ENCODE data around the gene PAGE1.
A peak's percentile ranks its signal among the peaks of the same experiment; 100 is the strongest.
"Not testable (repeated sequence)": the region's sequence is repeated elsewhere in the genome, so short reads cannot be mapped to it uniquely, and the experiment has no call there.

PAGE1 gene, protein sequence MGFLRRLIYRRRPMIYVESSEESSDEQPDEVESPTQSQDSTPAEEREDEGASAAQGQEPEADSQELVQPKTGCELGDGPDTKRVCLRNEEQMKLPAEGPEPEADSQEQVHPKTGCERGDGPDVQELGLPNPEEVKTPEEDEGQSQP

DNA sequence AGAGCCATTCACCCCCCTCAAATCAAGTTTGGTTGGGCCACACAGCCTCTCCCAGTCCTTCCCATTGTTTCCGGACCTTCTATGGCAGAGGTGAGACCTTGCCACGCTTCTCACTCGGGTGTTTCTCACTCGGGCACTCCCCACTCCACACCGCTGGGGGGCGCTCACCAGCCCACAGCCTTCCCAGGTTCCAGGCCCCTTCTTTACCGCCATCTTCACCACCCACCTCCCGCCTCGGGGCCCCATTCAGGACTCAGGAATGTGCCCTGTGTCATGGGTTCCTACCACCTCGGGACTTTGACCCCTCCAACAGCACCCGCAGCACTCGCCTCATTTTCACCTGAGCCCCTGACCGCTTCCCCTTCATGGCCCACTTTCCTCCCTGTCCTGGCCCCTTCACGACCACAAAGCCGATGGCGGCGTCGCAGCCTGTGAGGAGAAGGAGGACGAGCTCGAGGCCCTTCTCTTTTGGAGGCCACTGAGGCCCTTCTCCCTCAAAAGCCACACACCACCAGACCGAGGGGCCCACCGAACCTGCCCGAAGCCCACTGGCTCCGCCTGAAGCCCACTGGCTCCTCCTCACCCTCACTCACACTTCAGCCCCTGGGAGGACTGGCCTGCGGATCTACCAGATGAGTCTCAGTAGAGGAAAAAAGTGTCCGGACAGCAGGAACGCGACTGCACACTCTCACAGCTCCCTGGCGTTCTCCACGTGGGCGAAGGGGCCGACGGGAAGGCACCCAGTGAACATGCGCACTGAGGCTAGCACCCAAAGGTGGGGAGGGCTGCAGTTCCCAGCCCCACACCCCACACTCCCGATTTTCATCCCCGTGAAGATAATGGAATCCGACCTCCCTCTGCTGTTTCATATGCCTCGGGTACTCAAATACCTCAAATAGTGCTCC lies at the start of gene PAGE1:
Gene PAGE1 (minus strand): TSS at position 709 of the 905 bp plus-strand sequence. CDS start 1,214 bp downstream, outside the sequence.
- no peak for DNase-seq

DNA sequence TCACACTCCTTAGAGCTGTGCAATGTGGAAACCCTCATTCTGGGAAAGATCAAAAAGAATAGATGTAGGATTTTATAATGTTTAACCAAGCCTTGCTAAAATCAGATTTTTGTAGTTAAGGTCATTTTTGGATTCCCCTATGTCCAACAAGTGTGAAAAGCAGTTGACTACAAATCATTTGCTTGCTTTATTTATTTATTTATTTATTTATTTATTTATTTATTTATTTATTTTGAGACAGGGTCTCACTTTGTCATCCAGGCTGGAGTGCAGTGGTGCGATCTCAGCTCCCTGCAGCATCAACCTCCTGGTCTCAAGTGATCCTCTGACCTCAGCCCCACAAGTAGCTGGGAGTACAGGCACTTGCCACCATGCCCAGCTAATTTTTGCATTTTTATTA lies 45.7 kb upstream of the PAGE1 start:
- not testable (repeated sequence) for DNase-seq

DNA sequence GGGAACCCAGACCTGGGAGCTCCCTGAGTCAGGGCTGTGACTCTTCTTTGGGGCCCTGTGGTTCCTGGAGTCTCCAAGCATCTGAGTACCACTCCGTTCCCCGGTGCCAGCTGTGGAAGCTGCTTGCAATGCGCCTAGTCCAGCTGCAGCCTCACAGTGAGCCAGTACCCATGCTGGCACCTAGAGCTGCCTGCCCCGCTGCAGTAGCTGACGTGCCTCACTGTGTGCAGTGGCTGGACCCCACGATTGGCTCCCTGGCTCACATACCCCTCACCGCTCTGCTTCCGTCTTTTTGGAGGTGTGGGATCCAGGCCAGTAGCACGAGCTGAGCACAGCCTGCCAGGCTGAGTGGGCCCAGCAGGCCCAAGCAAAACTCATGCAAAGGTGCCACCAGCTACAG lies 32.1 kb upstream of the PAGE1 start:
- DNase-seq = no peak

DNA sequence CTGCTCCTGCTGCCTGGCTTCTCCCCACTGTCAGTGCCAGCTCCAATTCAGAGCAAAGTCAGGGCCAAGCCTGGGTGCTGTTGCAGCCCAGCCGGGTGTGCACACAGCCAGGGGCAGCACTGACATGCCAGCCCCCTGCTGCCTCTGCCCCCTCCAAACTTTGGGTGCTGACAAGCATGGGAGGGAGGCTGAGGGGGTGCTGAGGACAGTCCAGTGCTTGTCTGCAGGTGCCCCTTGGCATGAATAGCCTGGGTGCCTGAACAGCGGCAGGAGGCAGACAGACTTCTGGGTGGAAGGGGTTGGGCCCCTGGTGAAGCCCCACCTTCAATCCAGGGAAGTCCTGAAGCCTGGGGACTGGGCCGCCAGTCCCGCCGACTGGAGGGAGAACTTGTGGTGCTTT lies 31.2 kb upstream of the PAGE1 start:
- DNase-seq = no peak

DNA sequence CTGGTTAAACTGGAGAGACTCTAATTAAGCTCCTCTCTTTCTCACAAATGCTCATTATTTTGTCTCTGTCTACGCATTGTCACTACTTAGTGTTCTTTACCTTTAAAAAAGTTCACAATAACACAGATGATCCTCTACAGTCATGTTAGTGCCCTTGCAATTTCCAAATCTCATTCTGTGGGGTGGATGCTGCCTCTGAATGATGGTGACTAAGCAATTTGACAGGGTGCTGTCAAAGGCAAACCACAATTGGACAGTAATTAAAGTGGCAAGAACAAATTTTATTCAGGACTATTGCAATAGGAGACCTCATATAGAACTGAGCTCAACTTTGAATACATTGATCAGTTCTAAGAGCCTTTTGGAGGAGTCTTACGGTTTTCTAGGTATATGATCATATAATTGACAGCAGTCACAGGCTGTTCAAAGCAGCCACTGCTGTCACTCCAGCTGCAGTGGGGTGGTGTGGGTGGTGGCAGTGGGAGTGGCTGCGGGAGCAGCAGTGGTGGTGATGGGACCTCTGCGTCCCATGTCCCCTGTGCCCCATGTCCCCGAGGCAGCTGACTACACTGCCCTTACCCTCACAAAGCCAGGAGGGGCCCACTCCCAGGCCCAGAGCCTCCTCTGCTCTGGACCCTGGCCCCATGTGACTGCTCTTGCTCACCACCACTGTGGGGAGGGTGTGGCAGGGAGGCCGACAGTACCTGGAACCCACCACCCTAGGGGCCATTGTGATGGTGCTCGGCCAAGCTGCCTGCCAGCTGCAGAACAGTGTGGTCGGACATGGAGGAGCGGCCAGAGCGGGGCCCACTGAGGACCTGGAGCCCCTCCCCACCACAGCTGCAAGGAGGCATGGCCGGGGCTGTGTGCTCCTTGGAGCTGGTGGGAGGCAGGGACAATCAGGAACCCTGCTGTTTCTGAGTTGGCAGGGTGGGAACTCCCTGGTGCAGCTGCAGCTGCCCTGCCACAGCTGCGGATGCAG lies 30.4 kb upstream of the PAGE1 start:
- peak in 1 of 2 donors; percentile 3 for DNase-seq

DNA sequence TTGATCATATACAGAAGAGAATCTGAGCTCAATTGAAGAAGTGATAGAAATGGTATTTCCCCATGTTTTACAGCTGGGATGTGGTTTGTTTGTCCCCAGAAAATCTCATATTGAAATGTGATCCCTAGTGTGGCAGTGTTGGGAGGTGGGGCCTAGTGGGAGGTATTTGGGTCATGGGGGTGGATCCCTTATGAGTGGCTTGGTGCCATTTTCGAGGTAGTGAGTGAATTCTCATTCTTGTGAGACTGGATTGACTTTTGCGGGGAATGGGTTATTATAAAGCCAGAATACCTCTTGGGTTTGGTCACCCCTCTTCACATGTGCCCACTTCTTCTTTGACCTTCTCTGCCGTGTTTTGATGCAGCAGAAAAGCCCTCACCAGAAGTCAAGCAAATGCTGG lies 29.6 kb upstream of the PAGE1 start:
- no peak for DNase-seq

DNA sequence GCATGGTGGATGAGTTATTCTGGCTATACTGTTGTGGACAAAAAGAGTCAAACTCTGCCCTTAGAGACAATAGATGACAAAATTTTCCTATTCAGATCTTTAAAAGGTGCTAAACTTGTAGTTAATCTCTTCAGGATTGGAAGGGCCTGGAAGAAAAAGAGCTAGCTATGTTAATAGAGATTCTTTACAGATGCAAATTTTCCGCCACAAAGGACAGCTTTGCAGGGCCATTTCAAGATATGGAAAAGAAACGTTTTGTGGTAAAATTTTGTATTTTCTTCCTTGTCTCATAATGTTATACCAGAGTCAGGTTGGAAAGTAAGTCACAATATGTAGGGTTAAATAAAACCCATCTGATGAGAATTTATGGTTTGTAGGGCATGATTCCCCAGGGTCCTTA lies 24.3 kb upstream of the PAGE1 start:
- DNase-seq = not testable (repeated sequence)

DNA sequence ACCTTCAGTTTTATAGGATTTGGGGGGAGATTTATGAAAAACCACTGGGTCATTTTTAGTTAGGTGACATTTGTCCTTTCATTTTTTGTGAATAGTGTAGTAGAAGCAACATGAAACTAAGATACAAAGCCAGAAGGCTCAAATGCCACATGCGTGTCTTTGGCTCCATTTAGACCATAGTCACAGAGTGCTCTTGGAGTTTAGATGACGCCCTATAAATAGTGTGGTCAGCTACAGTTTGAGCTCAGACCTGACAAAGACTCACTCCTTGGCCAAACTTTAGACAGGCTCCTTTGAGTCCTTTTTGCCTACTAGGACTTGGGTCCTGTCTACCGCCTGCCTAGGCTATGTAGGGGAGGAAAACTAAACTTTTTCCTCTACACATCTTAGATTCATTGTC lies 16.8 kb upstream of the PAGE1 start:
- DNase-seq = no peak

DNA sequence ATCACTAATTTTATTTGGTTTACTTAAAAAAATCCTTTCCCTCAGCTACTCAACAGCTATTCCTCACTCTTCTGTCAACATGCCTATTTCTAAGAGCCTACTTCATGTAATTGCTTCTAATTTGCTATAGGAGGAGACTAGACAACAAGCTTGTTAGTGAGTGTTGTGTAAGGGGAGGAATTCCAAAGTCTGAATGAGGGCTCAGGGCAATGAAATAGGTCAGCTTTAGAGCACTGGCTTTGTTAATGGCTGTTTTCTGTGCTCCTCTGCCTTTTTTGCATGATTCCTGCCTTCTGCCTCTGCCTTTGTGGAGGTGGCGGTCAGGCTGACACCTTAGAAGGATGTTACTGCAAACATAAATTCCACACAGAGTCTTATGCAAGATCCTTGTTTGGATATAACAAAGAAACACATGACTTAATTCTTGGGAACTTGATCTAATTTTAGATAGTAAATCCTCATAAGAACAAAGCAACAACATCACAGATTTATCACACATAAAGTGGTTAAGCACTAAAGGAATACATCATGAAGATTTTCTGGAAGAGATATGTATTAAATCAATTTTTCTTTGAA lies 15.0 kb upstream of the PAGE1 start:
- DNase-seq = peak; percentile 17 to 22

DNA sequence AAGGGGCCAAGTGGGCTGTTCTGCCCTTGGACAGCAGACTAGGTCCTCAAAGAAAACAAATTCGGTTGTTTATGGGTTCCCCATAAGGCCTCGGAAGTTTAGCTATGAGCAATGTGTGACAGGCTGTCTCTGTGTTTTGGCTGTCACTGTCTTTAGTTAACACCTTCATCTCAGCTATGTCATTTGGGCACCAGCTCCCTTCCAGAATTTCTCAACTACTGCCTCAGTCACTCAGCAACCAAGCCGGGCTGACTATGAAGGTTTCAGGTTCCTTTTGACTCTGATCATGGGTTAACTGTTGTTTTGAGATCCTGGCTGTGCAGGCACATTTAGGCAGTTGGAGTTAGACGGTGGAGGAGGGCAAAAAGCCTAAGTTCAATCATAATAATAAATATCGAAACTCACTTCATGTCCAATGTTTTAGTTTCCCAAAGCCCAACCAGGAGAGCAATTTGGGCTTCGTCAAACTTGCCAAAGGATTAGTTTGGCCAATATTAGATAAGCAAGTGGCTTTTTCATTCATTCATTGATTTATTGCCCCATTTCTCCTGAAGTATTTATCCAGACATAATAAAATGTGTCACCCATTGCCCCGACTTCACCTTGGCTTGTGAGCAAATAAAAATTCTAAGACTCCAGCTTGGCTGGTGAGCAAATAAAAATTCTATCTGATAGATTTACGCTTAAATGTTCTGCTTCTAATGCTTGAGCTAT lies 9.1 kb upstream of the PAGE1 start:
- no peak for DNase-seq

DNA sequence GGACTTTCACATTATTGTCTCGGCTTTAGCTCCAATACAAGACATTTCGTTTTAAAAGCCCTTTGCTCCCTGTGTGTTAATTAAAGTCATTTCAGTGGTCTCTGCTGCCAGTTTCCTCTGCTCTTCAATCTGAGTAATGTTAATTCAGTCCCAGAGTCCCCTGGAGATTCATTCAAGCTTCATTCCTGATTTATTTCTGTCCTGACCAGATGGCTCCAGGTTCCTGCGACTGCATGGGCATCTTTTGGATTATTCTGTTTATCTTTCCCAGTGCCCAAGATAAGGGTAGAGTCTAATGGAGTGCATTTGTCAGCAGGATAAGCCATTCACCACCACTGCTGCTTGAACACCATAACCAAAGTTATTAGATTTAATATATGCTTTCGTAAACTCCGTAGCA lies 6.1 kb upstream of the PAGE1 start:
- DNase-seq = no peak

DNA sequence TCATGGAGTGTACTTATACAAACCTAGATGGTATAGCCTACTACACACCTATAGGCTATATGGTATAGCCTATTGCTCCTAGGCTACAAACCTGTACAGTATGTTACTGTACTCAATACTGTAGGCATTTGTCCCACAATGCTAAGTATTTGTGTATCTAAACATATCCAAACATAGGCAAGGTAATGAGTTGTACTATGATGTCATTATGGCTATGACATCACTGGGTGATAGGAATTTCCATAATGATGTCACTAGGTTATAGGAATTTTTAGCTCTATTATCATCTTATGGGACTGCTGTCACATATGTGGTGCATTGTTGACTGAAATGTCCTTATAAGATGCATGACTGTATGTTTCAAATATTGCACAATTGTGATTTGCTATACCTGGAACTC lies 5.5 kb upstream of the PAGE1 start:
- DNase-seq = no peak

DNA sequence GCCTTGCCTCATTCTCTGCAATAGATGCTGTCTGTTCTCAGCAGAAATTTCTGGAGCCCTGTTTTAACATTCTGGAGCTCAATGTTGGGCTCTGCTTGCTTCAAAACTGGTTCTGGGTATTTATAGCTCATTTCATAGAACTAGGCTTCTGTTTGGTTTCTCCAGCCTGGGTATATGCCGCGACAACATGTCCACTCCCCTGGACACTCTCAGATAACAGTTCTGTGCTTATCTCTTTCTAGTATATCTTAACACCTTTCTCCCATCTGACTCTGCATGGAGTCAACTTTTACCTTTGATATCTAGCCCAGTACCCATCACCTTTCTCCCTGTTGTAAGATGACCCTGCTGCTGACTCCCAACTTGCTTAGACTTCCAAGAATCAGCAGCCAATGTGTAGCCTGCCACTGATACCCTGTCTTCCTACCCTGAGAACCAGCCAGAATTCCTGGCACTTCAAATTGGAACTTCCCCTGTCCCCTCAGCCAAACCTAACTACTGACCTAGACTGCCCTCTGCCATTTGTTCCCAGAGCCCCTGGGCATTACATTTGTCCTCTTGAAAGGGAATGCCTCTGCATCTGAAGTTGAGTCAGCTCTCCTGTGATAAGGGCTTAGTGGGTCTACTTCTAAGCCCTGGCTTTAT lies 20.6 kb downstream of the PAGE1 start:
- DNase-seq = no peak

DNA sequence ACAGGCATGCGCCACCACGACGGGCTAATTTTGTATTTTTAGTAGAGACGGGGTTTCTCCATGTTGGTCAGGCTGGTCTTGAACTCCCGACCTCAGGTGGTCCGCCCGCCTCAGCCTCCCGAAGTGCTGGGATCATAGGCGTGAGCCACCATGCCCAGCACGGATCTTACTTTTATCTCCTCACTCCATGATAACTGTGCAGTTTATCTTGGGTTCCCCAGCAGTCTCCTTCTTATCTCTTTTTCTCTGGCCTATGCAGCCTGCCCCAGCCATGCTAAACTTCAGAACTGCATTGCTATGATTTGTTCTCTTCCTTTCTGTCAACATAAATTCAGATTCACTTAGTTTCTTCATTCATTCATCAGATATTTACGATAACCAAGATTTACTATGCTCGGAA lies 22.4 kb downstream of the PAGE1 start:
- no peak for DNase-seq

DNA sequence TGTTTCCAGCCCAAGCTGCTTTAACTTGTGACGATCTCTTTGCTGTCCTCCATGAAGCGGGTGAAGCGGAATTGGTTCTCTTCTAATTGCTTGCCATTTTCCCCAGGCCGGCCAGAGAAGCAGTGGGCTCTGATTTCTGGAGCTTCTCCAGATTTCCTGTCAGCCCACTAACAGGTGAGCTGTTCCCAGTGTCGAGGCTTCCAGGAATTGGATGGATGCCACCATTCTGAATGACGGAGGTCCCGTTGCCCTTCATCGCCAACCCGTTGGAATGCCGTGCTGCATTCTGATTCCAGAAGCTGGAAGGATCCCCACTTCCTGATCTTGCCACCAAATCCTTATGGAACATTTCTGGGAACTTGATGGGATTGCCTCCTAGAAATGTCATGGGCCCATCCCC lies 31.0 kb downstream of the PAGE1 start:
- no peak for DNase-seq

DNA sequence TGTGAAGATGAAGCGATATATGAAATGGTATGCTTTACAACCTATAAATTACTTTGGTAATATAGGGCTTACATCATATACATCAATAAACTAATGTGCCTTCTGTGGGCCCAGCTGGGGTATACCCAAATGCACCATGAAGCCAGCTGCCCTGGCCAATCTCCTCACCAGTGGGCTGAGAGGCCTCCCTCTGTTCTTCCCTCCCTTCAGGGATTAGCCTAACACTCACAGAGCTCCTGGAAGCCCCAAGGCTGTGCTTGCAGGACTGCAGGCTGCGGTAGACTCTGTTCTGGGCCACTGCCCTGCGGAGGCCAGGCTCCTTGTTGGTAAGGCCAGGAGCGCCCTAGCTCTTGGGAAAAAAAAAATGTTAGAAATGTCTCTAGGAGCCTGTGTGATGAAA lies 33.9 kb downstream of the PAGE1 start:
- DNase-seq = no peak

DNA sequence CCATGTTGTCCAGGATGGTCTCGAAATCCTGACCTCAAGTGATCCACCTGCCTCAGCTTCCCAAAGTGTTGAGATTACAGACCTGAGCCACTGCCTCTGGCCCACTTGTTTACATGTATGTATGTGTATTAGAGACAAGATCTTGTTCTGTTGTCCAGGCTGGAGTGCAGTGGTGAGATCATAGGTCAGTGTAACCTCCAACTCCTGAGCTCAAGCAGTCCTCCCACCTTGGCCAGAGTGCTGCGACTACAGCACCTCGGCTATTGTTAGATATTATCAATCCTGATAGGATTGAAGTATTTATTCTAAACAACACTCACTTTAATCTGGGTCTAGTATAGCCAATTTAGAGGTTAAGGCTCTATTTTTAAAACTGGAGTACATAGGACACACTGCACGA lies 36.0 kb downstream of the PAGE1 start:
- DNase-seq = no peak

DNA sequence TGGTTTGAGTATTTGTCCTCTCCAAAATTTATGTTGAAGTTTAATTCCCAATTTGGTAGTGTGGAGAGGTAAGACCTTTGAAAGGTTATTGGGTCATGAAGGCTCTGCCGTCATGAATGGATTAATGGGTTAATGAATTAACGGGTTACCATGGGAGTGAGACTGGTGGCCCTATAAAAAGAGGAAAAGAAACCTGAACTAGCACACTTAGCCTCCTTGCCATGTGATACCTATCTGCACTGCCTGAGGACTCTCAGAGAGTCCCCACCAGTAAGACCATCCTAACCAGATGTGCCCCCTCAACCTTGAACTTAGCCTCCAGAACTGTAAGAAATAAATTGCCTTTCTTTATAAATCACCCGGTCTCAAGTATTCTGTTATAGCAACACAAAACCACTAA lies 39.3 kb downstream of the PAGE1 start:
- no peak for DNase-seq

DNA sequence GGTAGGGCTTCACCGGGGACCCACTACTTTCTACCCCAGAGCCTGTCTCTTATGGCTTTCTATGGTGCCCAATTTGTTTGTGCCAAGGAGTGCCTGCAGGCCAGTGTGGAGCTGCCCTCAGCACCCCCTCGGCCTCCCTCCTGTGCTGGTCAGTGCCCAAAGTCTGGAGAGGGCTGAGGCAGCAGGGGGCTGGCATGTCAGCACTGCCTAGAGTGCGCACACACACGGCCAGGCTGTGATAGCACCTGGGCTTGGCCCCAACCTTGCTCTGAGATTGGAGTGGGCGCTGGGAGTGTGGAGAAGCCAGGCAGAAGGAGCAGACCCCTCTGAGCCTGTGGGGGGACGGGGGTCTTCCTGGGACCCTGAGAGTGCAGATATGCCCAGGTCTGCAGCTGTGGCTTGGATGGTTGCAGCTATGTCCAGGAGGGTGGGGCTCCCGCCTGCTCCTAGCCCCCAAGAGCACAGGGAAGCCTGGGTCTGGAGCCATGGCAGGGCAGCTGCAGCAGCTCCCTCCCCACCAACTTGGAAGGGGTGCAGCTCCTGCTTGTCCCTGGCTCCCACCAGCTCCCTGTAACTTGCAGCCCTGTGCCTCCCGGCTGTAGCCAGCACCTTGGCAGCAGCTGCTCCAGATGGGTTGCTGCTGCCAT lies 50.7 kb downstream of the PAGE1 start:
- DNase-seq = no peak
